IPS-18a (cell line): Measurements from ENCODE around the gene CYTH2.

Experiments used
- H3K27ac ChIP-seq: one replicate; pipeline ENCODE4 v1.5.1; 2013; ENCODE audit warnings: low read length
- H3K27me3 ChIP-seq: one replicate; pipeline ENCODE4 v1.6.1; 2013; ENCODE audit warnings: mild to moderate bottlenecking, low read length; ENCODE audit not compliant: control insufficient read depth, insufficient read depth
- H3K36me3 ChIP-seq: one replicate; pipeline ENCODE4 v1.6.1; 2013; ENCODE audit warnings: low read depth, low read length; ENCODE audit not compliant: control insufficient read depth
- H3K4me1 ChIP-seq: one replicate; pipeline ENCODE4 v1.6.1; 2013; ENCODE audit warnings: low read depth, low read length; ENCODE audit not compliant: control insufficient read depth
- H3K4me3 ChIP-seq: one replicate; pipeline ENCODE4 v1.5.1; 2013; ENCODE audit warnings: low read length
- H3K9ac ChIP-seq: one replicate; pipeline ENCODE4 v1.6.1; 2013; ENCODE audit warnings: mild to moderate bottlenecking, low read length, moderate library complexity
- H3K9me3 ChIP-seq: one replicate; pipeline ENCODE4 v1.6.1; 2013; ENCODE audit warnings: low read depth, low read length; ENCODE audit not compliant: control insufficient read depth

CYTH2 gene

GRCh38 chr19:48444129-48444935 is 24.8 kb upstream of the CYTH2 start:
- Histone ChIP-seq H3K9ac (no peak overlapping the region), H3K27ac (no peak overlapping the region), H3K4me3 (peak overlapping the region; percentile 91), H3K27me3 (no peaks in the 10 kb centered on the region), H3K9me3 (no peaks in the 10 kb centered on the region), H3K36me3 (peaks cover 18% of the 10 kb centered on the region), H3K4me1 (peaks cover 5% of the 10 kb centered on the region)

- peak overlapping the region; percentile 91 for H3K4me3 ChIP-seq
These were observed 24.3 kb upstream of the CYTH2 start for GRCh38 chr19:48444936-48445200.

GRCh38 chr19:48445256-48445605 is 23.9 kb upstream of the CYTH2 start:
- H3K36me3 ChIP-seq = peaks cover 27% of the 10 kb centered on the region
- H3K9ac ChIP-seq = peak overlapping the region; percentile 94
- no peaks in the 10 kb centered on the region for H3K9me3 ChIP-seq
- H3K4me1 ChIP-seq = peaks cover 5% of the 10 kb centered on the region
- peak overlapping the region; percentile 3 for H3K27ac ChIP-seq
- no peaks in the 10 kb centered on the region for H3K27me3 ChIP-seq
- H3K4me3 ChIP-seq = peak overlapping the region; percentile 91

More at GRCh38 chr19:48444936-48445200, 24.3 kb upstream of the CYTH2 start:
- H3K27me3 ChIP-seq = no peaks in the 10 kb centered on the region
- no peaks in the 10 kb centered on the region for H3K9me3 ChIP-seq
- no peak overlapping the region for H3K27ac ChIP-seq
- H3K9ac ChIP-seq = no peak overlapping the region
- peaks cover 5% of the 10 kb centered on the region for H3K4me1 ChIP-seq
- peaks cover 24% of the 10 kb centered on the region for H3K36me3 ChIP-seq

GRCh38 chr19:48445606-48446481 is 23.3 kb upstream of the CYTH2 start, which contains the start of gene GRWD1:
Gene GRWD1, plus strand, starts transcription at chr19:48445983. Its CDS starts 23 bp downstream, at chr19:48446006.
- Histone ChIP-seq H3K9me3 (no peaks in the 10 kb centered on the region), H3K27me3 (no peaks in the 10 kb centered on the region), H3K4me3 (peak within 1 kb of the TSS; percentile 91), H3K36me3 (peaks cover 34% of the 10 kb centered on the region), H3K4me1 (peaks cover 5% of the 10 kb centered on the region), H3K9ac (peak within 1 kb of the TSS; percentile 94), H3K27ac (peak within 1 kb of the TSS; percentile 3)

- Histone ChIP-seq H3K27ac (no peak overlapping the region), H3K36me3 (peaks cover 41% of the 10 kb centered on the region), H3K27me3 (no peaks in the 10 kb centered on the region), H3K4me1 (peaks cover 5% of the 10 kb centered on the region), H3K4me3 (peak overlapping the region; percentile 91), H3K9ac (peak overlapping the region; percentile 94), H3K9me3 (no peaks in the 10 kb centered on the region)
These were observed 22.6 kb upstream of the CYTH2 start for GRCh38 chr19:48446579-48446978.

GRCh38 chr19:48448563-48448962 is 20.6 kb upstream of the CYTH2 start:
- Histone ChIP-seq H3K9ac (no peak overlapping the region), H3K36me3 (peaks cover 57% of the 10 kb centered on the region), H3K4me3 (no peak overlapping the region), H3K27me3 (no peaks in the 10 kb centered on the region), H3K9me3 (no peaks in the 10 kb centered on the region), H3K4me1 (peaks cover 5% of the 10 kb centered on the region), H3K27ac (no peak overlapping the region)

- Histone ChIP-seq H3K4me3 (no peak overlapping the region), H3K9me3 (no peaks in the 10 kb centered on the region), H3K27ac (no peak overlapping the region), H3K9ac (no peak overlapping the region), H3K36me3 (peaks cover 67% of the 10 kb centered on the region), H3K27me3 (no peaks in the 10 kb centered on the region), H3K4me1 (no peaks in the 10 kb centered on the region)
These were observed 18.7 kb upstream of the CYTH2 start for GRCh38 chr19:48450441-48450840.

GRCh38 chr19:48450863-48451262 is 18.3 kb upstream of the CYTH2 start:
- Histone ChIP-seq H3K4me3 (no peak overlapping the region), H3K9ac (no peak overlapping the region), H3K4me1 (no peaks in the 10 kb centered on the region), H3K27ac (no peak overlapping the region), H3K9me3 (no peaks in the 10 kb centered on the region), H3K36me3 (peaks cover 72% of the 10 kb centered on the region), H3K27me3 (no peaks in the 10 kb centered on the region)

GRCh38 chr19:48451624-48452023 is 17.5 kb upstream of the CYTH2 start:
- H3K36me3 ChIP-seq = peaks cover 78% of the 10 kb centered on the region
- no peaks in the 10 kb centered on the region for H3K9me3 ChIP-seq
- no peak overlapping the region for H3K4me3 ChIP-seq
- no peak overlapping the region for H3K27ac ChIP-seq
- no peaks in the 10 kb centered on the region for H3K27me3 ChIP-seq
- no peaks in the 10 kb centered on the region for H3K4me1 ChIP-seq
- H3K9ac ChIP-seq = no peak overlapping the region

- no peak overlapping the region for H3K27ac ChIP-seq
- H3K36me3 ChIP-seq = peaks cover 79% of the 10 kb centered on the region
- no peaks in the 10 kb centered on the region for H3K9me3 ChIP-seq
- no peak overlapping the region for H3K4me3 ChIP-seq
- H3K27me3 ChIP-seq = no peaks in the 10 kb centered on the region
- H3K4me1 ChIP-seq = no peaks in the 10 kb centered on the region
- no peak overlapping the region for H3K9ac ChIP-seq
These were observed 16.6 kb upstream of the CYTH2 start for GRCh38 chr19:48452289-48453190.

- Histone ChIP-seq H3K9me3 (no peaks in the 10 kb centered on the region), H3K9ac (no peak overlapping the region), H3K27me3 (no peaks in the 10 kb centered on the region), H3K4me3 (no peak overlapping the region), H3K27ac (no peak overlapping the region), H3K4me1 (no peaks in the 10 kb centered on the region), H3K36me3 (peaks cover 65% of the 10 kb centered on the region)
These were observed 14.9 kb upstream of the CYTH2 start for GRCh38 chr19:48454150-48454730.
